ENCODE data around the gene TMPRSS2. TPM values are rescaled to one million over a fixed set of nuclear protein-coding genes. Genes with fewer than 3 reads are reported as not detected.
A peak's percentile ranks its signal among the peaks of the same experiment; 100 is the strongest.

TMPRSS2 gene
- total and polyA plus RNA-seq, 9 of the 15 experiments (the other 6 are each of a cell fraction or from before 2014, with no cell fraction given), result 0.20 TPM; not detected in 8

- H3K4me2 ChIP-seq (ENCODE audit: insufficient read depth, low read length), result no peak overlapping the region
- H3K4me1 ChIP-seq (replicated peaks in 1 of 2; ENCODE audit: control insufficient read depth in 2 of 2, insufficient read depth in 2 of 2, low read length in 2 of 2), result no peaks in the 10 kb centered on the region
Observed at GRCh38 chr21:41545500-41546359, 37.8 kb upstream of the TMPRSS2 start.

More at GRCh38 chr21:41545500-41546359, 37.8 kb upstream of the TMPRSS2 start:
- 0% methylated on average over 7 of the region's 7 CpGs for WGBS (ENCODE audit: insufficient coverage, low coverage, missing lambda C conversion rate)
- Histone ChIP-seq H3K27me3 (ENCODE audit: control insufficient read depth in 2 of 2, insufficient read depth in 2 of 2, low read length in 2 of 2) (peaks cover 4 to 20% of the 10 kb centered on the region in 2 experiments; a peak in 4 of 5 replicates), H3K9ac (ENCODE audit: insufficient read depth in 1 of 2, low read depth in 2 of 2, low read length in 2 of 2) (no peak overlapping the region), H3K9me3 (replicated peaks; ENCODE audit: control insufficient read depth, insufficient read depth, low read depth, low read length) (no peaks in the 10 kb centered on the region), H3K79me2 (ENCODE audit: control insufficient read depth, insufficient read depth, low read length) (no peaks in the 10 kb centered on the region), H2AFZ (ENCODE audit: low read depth, low read length) (no peak overlapping the region), H4K20me1 (replicated peaks; ENCODE audit: control insufficient read depth, insufficient read depth, low read length) (no peaks in the 10 kb centered on the region), H3K9me1 (ENCODE audit: control insufficient read depth, insufficient read depth, low read length) (no peaks in the 10 kb centered on the region), H3K4me3 (no peak overlapping the region), H3K27ac (ENCODE audit: extremely low read depth, low read depth, low read length) (no peak overlapping the region), H3K36me3 (ENCODE audit: control insufficient read depth, insufficient read depth, low read length) (no peaks in the 10 kb centered on the region)
- intact Hi-C loops (cut with micrococcal nuclease), result no loop called here
- no peak for DNase-seq (ENCODE audit: extremely low read depth in 1 of 4, low spot score in 3 of 4)
- BruUV-seq (replicated peaks), result no TSS peak
- in situ Hi-C loops (cut with MboI), result no loop called here
- FAIRE-seq, result no peak
- ChIA-PET POLR2A (interaction anchor here (1.6 kb wide), 1 partner anchor 15 kb away, joined by 4 read pairs; no protein-coding TSS in a partner anchor), CTCF (ENCODE audit: low intra/inter-chr PET ratio) (no interaction called here)
- ATAC-seq, result no peak
- no peak for TF ChIP-seq MGA (IDR thresholded peaks at IDR 0.05)
- TF ChIP-seq, protein P1, sequence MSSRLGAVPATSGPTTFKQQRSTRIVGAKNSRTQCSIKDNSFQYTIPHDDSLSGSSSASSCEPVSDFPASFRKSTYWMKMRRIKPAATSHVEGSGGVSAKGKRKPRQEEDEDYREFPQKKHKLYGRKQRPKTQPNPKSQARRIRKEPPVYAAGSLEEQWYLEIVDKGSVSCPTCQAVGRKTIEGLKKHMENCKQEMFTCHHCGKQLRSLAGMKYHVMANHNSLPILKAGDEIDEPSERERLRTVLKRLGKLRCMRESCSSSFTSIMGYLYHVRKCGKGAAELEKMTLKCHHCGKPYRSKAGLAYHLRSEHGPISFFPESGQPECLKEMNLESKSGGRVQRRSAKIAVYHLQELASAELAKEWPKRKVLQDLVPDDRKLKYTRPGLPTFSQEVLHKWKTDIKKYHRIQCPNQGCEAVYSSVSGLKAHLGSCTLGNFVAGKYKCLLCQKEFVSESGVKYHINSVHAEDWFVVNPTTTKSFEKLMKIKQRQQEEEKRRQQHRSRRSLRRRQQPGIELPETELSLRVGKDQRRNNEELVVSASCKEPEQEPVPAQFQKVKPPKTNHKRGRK (tag; IDR thresholded peaks at IDR 0.05), result peak; percentile 98
